GM19372 (cell line): ENCODE results near the gene ARHGEF33.
A peak's percentile ranks its signal among the peaks of the same experiment; 100 is the strongest.

Source experiments
- ATAC-seq: cut with Tn5 transposase; IDR thresholded peaks from one replicate; pipeline ENCODE4 v1.9.1; 2021; ENCODE audit warnings: mild to moderate bottlenecking, low read depth, moderate library complexity; ENCODE audit not compliant: unreplicated experiment

The ARHGEF33 gene

GRCh38 chr2:38951766-38952165, 62.1 kb downstream of the ARHGEF33 start:
- ATAC-seq, result no peak

DNA sequence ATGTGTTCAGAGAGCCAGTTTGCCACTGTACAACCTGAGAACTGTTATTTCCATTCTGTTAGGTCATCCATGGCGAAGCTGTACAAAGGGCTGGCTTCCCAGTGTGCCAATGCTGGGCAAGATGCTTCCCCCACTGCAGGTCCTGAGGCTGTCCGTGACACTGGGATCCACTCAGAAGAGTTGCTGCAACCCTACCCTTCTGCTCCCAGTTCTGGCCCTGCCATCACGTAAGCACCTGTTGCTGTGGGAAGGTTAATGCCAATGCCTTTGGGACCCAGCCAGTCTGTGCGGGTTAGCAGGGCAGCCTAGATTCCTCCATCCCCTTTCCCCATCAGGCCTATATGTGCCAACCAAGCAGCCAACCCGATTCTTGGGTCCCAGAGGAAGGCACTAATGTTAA, 68.3 kb downstream of the ARHGEF33 start:
- no peak for ATAC-seq

DNA sequence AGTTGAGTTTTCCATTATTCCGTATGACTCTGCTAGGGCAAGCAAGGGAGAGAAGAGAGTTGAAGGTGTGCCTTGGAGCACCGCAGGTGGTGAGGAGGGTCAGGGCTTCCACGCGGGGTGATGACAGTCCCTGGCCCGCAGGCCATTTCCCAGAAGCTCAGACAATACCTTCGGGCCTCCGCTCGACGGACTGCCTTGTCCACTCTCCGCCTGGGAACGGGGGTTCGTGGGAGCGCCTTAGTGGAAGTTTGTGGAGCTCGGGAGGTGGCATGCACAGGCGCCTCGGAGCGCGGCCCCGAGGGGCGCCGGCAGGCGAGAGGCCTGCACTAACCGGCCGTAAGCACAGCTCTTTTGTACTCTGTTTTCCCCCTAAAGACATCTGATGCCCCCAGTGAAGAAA, 69.8 kb downstream of the ARHGEF33 start:
- no peak for ATAC-seq

DNA sequence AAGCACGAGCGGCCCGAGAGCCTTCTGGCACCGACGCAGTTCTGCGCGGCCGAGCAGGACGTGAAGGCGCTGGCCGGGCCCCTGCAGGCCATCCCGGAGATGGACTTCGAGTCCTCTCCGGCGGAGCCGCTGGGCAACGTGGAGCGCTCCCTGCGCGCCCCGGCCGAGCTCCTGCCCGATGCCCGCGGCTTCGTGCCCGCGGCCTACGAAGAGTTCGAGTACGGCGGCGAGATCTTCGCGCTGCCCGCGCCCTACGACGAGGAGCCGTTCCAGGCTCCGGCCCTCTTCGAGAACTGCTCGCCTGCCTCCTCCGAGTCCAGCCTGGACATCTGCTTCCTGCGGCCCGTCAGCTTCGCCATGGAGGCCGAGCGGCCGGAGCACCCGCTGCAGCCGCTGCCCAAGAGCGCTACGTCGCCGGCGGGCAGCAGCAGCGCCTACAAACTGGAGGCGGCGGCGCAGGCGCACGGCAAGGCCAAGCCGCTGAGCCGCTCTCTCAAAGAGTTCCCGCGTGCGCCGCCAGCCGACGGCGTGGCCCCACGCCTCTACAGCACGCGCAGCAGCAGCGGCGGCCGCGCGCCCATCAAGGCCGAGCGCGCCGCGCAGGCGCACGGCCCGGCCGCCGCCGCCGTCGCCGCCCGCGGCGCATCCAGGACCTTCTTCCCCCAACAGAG, 70.4 kb downstream of the ARHGEF33 start:
- peak; percentile 84 for ATAC-seq

DNA sequence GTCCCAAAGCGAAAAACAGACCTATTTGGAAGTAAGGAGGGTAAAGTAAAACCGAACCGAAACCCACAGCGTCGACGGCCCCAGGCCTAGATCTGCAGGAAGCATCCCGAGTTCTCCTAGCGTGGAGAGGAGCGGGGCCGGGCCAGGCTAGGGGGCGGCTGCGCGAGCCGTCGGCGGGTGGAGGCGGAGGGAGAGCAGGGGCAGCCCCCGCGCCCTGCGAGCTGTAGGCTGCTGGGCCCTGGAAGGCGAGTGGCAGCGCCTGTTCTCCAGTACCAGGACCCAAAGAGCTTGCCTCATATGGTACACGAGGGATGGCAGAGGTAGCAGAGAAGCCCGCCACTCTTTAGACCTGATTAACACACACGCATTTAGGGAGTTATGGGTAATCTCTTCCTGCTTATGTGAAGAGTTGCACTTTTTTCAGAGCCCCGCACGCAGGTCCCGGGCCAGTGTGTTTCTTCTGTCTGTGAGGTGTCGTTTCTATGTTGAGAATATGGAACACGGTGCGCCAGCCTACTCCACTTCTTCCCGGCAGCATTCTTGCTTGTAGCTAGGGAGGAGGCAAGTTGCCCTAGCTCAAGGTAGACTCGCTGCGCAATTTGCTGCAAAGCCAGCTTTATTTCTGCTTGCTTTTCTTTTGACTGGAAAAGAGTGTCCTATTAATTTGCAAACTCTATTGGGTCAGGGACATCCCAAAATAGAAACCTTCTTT, 71.1 kb downstream of the ARHGEF33 start:
- ATAC-seq, result no peak

GRCh38 chr2:38966006-38966405, 76.3 kb downstream of the ARHGEF33 start:
- ATAC-seq, result no peak

- no peak for ATAC-seq
Observed at GRCh38 chr2:38966678-38967077, 77.0 kb downstream of the ARHGEF33 start.

DNA sequence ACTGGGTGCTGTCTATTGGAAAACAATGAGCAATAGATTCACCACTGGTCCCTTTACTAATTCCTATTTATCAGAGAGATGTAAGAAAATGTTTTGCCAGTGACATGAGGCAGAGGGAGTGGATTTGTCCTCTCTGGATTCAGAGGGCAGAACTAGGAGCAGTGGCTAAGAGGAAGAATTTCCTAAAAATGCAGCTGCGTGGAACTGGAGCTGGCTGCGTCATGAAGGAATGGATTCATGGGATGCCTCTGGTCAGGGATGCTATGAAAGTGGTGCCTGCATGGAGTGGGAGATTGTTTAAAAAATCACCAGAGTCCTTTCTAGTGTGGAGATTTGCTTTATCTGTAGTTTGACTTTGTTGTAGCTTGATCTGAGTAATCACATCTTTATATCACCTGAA, 78.3 kb downstream of the ARHGEF33 start:
- ATAC-seq, result no peak

DNA sequence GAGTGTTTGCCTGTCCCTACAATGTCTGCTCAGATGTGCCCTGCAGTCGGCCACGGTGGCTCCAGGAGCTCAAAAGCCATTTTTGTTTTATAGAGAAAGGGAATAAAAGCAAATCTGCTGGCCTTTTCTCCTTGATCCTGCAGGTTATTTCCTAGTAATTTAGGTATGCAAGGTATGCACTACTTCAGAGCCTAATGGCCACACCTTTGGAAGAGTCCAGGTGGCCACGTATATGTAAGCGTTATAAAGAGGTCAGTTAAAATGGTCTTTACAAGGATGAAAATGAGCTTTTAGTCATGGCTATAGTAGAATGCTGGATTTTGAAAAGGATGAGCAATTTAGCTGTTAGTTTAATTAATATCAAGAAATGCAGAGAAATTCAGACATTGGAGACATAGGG, 81.7 kb downstream of the ARHGEF33 start:
- no peak for ATAC-seq

GRCh38 chr2:38973266-38973665, 83.6 kb downstream of the ARHGEF33 start:
- ATAC-seq, result no peak

- ATAC-seq, result no peak
Observed at GRCh38 chr2:38975042-38975441, 85.4 kb downstream of the ARHGEF33 start.

- ATAC-seq, result no peak
Observed at GRCh38 chr2:38977047-38977446, 87.4 kb downstream of the ARHGEF33 start.

- no peak for ATAC-seq
Observed at GRCh38 chr2:38978296-38978903, 88.7 kb downstream of the ARHGEF33 start.

DNA sequence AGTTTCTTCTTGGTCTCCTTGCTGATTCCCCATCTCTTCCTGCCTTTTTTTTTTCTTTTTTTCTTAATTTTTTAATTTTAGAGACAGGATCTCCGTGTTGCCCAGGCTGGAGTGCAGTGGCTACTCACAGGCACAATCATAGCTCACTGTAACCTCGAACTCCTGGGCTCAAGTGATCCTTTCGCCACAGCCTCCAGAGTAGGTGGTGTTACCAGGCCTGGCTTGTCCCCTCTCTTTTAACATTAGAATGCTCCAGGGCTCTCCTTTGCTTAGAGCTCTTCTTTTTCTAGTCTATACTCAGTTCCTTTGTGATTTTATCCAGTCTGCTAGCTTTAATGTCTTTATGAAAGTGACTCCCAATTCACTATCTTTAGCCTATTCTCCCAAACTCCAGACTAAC, 89.2 kb downstream of the ARHGEF33 start:
- no peak for ATAC-seq

DNA sequence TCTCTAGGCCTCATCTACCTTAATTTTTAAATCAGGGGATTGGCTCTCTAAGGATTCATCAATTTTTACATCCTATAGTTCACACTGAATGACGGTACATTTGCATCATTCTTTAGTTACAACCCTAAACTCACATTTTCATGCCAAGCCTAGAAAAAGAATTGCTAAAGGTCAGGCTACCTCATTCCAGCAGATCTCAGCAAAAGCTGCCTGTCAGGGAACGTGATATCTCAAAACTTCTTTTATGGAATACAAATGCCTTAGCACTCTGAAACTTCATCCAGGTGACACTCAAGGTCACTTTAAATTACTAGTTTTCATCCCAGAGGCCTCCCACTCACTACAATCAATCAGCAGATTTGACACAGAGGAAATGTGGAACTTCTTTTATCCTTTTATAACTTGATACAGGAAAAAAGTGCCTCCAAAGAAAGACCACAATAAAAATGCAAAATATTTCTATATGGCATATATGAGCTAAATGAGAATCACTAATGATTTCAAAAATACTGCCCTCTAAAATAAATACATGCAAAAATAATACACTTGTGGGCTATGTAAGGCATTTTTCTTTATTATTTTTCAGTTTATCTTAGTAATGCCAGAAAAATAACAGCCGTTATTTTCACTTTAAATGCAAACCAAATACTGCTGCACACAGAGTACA, 91.5 kb downstream of the ARHGEF33 start:
- no peak for ATAC-seq

GRCh38 chr2:38981670-38982357, 92.1 kb downstream of the ARHGEF33 start:
- no peak for ATAC-seq

DNA sequence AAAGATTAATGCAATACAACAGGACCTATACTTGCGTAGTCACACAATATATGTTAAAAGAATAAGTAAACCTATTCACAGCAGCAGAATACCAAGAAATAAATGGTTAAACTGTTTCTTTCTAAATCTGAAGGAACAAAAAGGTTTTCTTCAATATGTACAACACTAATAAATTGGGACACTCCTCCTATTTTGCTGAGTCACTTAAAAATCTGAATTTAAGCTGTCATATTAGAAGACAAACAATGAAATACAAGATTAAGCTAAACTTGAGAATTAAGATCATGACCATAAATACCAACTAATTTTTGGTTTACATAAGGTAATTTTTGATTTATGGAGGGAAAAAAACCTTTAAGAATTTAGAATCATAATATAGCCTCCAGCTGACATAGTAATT, 92.8 kb downstream of the ARHGEF33 start:
- no peak for ATAC-seq

GRCh38 chr2:38988716-38989115, 99.0 kb downstream of the ARHGEF33 start:
- no peak for ATAC-seq

DNA sequence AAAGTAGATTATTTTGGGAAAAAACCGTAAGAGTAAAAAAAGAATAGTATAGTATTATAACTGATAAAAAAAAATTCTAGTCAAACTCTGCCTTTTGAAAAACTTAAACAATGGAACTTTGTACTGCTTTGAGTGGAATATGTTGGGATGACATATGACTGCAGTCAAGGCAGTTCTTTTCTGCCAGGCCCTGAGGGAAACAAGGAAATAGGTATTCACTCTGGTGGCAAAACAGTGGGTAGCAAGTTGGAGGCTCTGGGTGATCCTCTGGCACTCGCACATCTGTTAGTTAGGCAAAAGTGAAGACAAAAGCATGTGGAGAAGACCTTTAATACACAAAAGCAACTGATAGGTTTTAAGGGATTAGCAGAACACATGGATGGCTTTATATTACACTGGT, 102.2 kb downstream of the ARHGEF33 start:
- no peak for ATAC-seq

DNA sequence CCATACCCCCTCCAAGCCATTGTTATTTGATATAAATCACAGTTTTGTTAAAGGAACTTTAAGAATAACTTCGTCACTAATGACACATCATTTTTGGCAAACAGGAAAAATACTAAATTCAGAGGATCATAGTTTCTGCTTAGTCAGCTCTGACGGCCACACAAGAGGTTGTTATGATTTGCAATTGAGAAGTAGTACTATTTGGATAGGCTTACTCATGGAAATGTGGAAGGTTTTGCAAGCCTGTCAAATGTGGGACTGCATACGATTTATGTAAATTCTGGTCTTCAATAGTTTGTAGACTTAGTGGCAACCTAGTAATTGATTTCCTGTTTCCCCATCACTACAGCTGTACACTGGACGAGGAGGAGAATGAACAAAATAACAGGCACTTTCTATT, 108.1 kb downstream of the ARHGEF33 start:
- ATAC-seq, result no peak

DNA sequence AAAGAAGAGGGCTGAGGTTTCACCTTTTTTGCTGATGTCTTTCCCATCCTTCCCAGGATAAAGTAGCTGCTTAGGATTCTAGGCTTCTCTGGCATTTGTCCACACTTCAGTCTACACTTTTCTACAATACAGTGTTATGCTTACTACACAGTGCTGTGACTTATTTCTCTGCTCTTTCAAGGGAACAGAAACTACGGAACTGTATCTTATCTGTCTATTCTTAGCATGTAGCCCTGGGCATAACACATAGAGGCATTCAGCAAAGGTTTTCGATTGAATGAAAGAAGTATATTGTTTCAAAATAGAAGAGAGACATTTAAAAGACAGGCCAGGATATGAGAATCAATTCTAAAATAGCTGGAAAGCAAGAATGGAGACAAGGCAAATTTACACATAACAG, 110.9 kb downstream of the ARHGEF33 start:
- ATAC-seq, result no peak
